ENCODE data around the gene TTC8. TPM values are rescaled to one million over a fixed set of nuclear protein-coding genes. Genes with fewer than 3 reads are reported as not detected.

The TTC8 gene
- total RNA-seq, 1 experiment from 2014 or later, result 26.6 TPM

- no peak overlapping the region for H3K27ac ChIP-seq (ENCODE audit: low read depth, low read length, poor library complexity, severe bottlenecking)
- ChIA-PET CTCF (no interaction called here), POLR2A (ENCODE audit: low non-redundant PET) (no interaction called here)
- TF ChIP-seq EZH2 (IDR thresholded peaks at IDR 0.05; ENCODE audit: borderline replicate concordance, low read depth, low read length, poor library complexity, severe bottlenecking), result no peak
- no peak for TF ChIP-seq CTCF (conservative IDR thresholded peaks at IDR 0.05; ENCODE audit: low read depth, low read length)
- DNase-seq (ENCODE audit: low spot score), result no peak
- H3K27me3 ChIP-seq (replicated peaks; ENCODE audit: insufficient read depth, low read depth, low read length, poor library complexity), result no peaks in the 10 kb centered on the region
- intact Hi-C loops (cut with micrococcal nuclease; ENCODE audit: unreplicated experiment), result no loop called here
- H3K4me1 ChIP-seq (ENCODE audit: insufficient read depth, low read length, poor library complexity, severe bottlenecking), result no peaks in the 10 kb centered on the region
- BruUV-seq (replicated peaks), result no TSS peak
- H3K36me3 ChIP-seq (ENCODE audit: insufficient read depth, low read length, poor library complexity, severe bottlenecking), result no peaks in the 10 kb centered on the region
- no peaks in the 10 kb centered on the region for H3K9me3 ChIP-seq (ENCODE audit: low read depth, low read length, poor library complexity, severe bottlenecking)
- H3K4me3 ChIP-seq (ENCODE audit: low read depth, low read length, poor library complexity, severe bottlenecking), result no peak overlapping the region
Observed at GRCh38 chr14:88902850-88903249, 78.4 kb downstream of the TTC8 start.

GRCh38 chr14:88904206-88904647, 79.8 kb downstream of the TTC8 start:
- Histone ChIP-seq H3K27ac (ENCODE audit: low read depth, low read length, poor library complexity, severe bottlenecking) (no peak overlapping the region), H3K36me3 (ENCODE audit: insufficient read depth, low read length, poor library complexity, severe bottlenecking) (no peaks in the 10 kb centered on the region), H3K27me3 (replicated peaks; ENCODE audit: insufficient read depth, low read depth, low read length, poor library complexity) (no peaks in the 10 kb centered on the region), H3K9me3 (ENCODE audit: low read depth, low read length, poor library complexity, severe bottlenecking) (no peaks in the 10 kb centered on the region), H3K4me3 (ENCODE audit: low read depth, low read length, poor library complexity, severe bottlenecking) (no peak overlapping the region), H3K4me1 (ENCODE audit: insufficient read depth, low read length, poor library complexity, severe bottlenecking) (no peaks in the 10 kb centered on the region)
- CTCF ChIA-PET, result no interaction called here
- POLR2A ChIA-PET (ENCODE audit: low non-redundant PET), result no interaction called here
- intact Hi-C loops (cut with micrococcal nuclease; ENCODE audit: unreplicated experiment), result no loop called here
- TF ChIP-seq CTCF (conservative IDR thresholded peaks at IDR 0.05; ENCODE audit: low read depth, low read length), result no peak
- DNase-seq (ENCODE audit: low spot score), result no peak
- no TSS peak for BruUV-seq (replicated peaks)

DNA sequence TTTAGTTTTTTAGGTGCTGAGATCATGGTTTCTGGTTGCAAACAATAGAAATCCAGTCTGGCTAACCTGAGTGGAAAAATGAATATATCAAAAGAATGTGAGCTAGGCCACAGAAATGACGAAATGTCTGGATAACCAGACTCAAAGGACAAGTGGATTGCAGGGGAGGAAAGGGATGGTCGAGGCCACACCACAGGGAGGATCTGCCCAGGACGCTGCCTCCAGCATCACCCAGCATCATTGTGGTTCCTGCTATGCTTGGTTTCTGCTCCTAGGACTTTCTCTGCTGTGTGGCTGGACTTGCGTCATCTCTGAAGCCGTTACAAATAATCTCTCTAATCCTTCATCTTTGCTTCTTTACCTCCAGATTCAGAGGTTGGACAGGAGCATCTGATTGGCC, 80.4 kb downstream of the TTC8 start:
- H3K27me3 ChIP-seq (replicated peaks; ENCODE audit: insufficient read depth, low read depth, low read length, poor library complexity), result no peaks in the 10 kb centered on the region
- no TSS peak for BruUV-seq (replicated peaks)
- no peaks in the 10 kb centered on the region for H3K36me3 ChIP-seq (ENCODE audit: insufficient read depth, low read length, poor library complexity, severe bottlenecking)
- ChIA-PET POLR2A (ENCODE audit: low non-redundant PET) (no interaction called here), CTCF (no interaction called here)
- H3K9me3 ChIP-seq (ENCODE audit: low read depth, low read length, poor library complexity, severe bottlenecking), result no peaks in the 10 kb centered on the region
- intact Hi-C loops (cut with micrococcal nuclease; ENCODE audit: unreplicated experiment), result no loop called here
- no peak overlapping the region for H3K4me3 ChIP-seq (ENCODE audit: low read depth, low read length, poor library complexity, severe bottlenecking)
- H3K4me1 ChIP-seq (ENCODE audit: insufficient read depth, low read length, poor library complexity, severe bottlenecking), result no peaks in the 10 kb centered on the region
- DNase-seq (ENCODE audit: low spot score), result no peak
- TF ChIP-seq EZH2 (IDR thresholded peaks at IDR 0.05; ENCODE audit: borderline replicate concordance, low read depth, low read length, poor library complexity, severe bottlenecking) (no peak), CTCF (conservative IDR thresholded peaks at IDR 0.05; ENCODE audit: low read depth, low read length) (no peak)
- H3K27ac ChIP-seq (ENCODE audit: low read depth, low read length, poor library complexity, severe bottlenecking), result no peak overlapping the region

Measured in A673 (cell line).